H1 (cell line): ENCODE results near the gene C2CD4B. TPM values are rescaled to one million over a fixed set of nuclear protein-coding genes. Genes with fewer than 3 reads are reported as not detected.

Experiments used
- CBX8 ChIP-seq: fragments of 300-800, 300-1000 bp; sonication (generic); IDR thresholded peaks from 2 replicates; pipeline ENCODE4 v1.7.1; 2016; ENCODE audit warnings: low read depth, low read length, borderline replicate concordance
- CHD7 ChIP-seq: fragments of 300-600 bp; sonication (generic); IDR thresholded peaks from 2 replicates; pipeline ENCODE4 v1.7.1; 2012; ENCODE audit warnings: low read length, moderate library complexity, mild to moderate bottlenecking, inconsistent platforms; ENCODE audit not compliant: insufficient replicate concordance
- HDAC2 ChIP-seq, 2 experiments: fragments of 300-600 bp in 1 of 2; sonication (generic) in 1 of 2; IDR thresholded peaks; 2 replicates each; pipeline ENCODE4 v1.6.1; 2011 to 2012; ENCODE audit warnings: low read depth in 2 of 2, low read length in 2 of 2, mild to moderate bottlenecking in 2 of 2, moderate library complexity in 2 of 2, borderline replicate concordance in 1 of 2, inconsistent platforms in 1 of 2
- KDM1A ChIP-seq: fragments of 200-600, 300-600 bp; sonication (generic); IDR thresholded peaks from 2 replicates; pipeline ENCODE4 v1.7.1; 2016; ENCODE audit warnings: mild to moderate bottlenecking, low read length, borderline replicate concordance
- POLR2AphosphoS5 ChIP-seq: IDR thresholded peaks from 2 replicates; pipeline ENCODE4 v1.6.1; 2011; ENCODE audit warnings: low read depth, low read length
- TCF12 ChIP-seq: IDR thresholded peaks from 2 replicates; pipeline ENCODE4 v1.6.1; 2011; ENCODE audit warnings: low read depth, mild to moderate bottlenecking, low read length
- polyA plus RNA-seq, 7 experiments: library from polyadenylated mRNA; depleted of rRNA in 3 of 7; stranded (reverse) in 5 of 7; unstranded in 2 of 7; fragments of >200 nt in 5 of 7; fragments of 200-250 nt in 2 of 7; gene quantifications; 1 replicate in 5 of 7; 2 replicates in 1 of 7; 4 replicates in 1 of 7; pipeline versions ENCODE4 v1.2.1 to v1.2.3, GENCODE V29; 2011 to 2013; ENCODE audit warnings: missing spikeins in 2 of 7, mixed read lengths in 2 of 7
- total RNA-seq: library from RNA; stranded (reverse); fragmentation: NEBNext Ultra II Directional; extraction: Animal tissue kit (Norgen Biotek cat#: 25700); gene quantifications from 2 replicates; pipeline ENCODE4 v1.2.1, GENCODE V29; 2021

C2CD4B gene
- total and polyA plus RNA-seq, 2 of the 8 experiments (the other 6 are each of a cell fraction or from before 2014, with no cell fraction given), result 0.12 to 0.73 TPM

DNA sequence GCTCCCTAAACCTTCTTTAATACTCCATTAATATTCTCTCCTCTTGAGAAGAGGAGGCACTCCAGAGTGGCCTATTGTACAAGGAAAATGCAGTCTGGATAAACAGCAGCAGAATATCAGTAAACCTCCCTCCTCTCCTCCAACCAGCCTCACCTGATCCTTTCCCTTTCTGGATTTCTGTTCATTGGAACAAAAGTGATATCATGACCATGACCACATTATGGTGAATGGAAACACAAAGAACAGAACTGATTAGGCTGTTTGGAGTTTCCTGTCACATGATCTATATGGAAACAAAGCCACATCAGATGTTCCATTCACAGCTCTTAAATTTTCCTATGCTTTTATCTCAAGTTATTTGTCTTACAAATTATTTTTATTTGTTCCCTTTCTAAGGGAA is 14.6 kb downstream of the C2CD4B start (continued):
- TF ChIP-seq CHD7, result no peak
- no peak for TF ChIP-seq CBX8
- no peak for TF ChIP-seq HDAC2 (IDR thresholded peaks at IDR 0.05; ENCODE audit: borderline replicate concordance in 1 of 2, low read depth in 2 of 2, low read length in 2 of 2)
- TF ChIP-seq TCF12, result no peak
- no peak for TF ChIP-seq KDM1A
- no peak for TF ChIP-seq POLR2AphosphoS5
